ENCODE results near the gene MED25.
A peak's percentile ranks its signal among the peaks of the same experiment; 100 is the strongest.

Gene MED25

GRCh38 chr19:49817964-49818648, at the start of gene MED25:
Gene MED25, plus strand, starts transcription at chr19:49818289. Its CDS starts 53 bp downstream, at chr19:49818342.
- DNase-seq = peak; percentile 39

- no peak for DNase-seq
Observed at GRCh38 chr19:49770529-49770928, 47.6 kb upstream of the MED25 start.

- no peak for DNase-seq
Observed at GRCh38 chr19:49771674-49772139, 46.4 kb upstream of the MED25 start.

GRCh38 chr19:49772850-49773432, 45.1 kb upstream of the MED25 start:
- no peak for DNase-seq

GRCh38 chr19:49773663-49774350, 44.3 kb upstream of the MED25 start:
- no peak for DNase-seq

GRCh38 chr19:49774969-49775368, 43.1 kb upstream of the MED25 start:
- no peak for DNase-seq

GRCh38 chr19:49775742-49776370, 42.2 kb upstream of the MED25 start:
- DNase-seq = no peak

- no peak for DNase-seq
Observed at GRCh38 chr19:49776371-49776764, 41.7 kb upstream of the MED25 start.

- no peak for DNase-seq
Observed at GRCh38 chr19:49779731-49780555, 38.1 kb upstream of the MED25 start.

GRCh38 chr19:49780861-49781260, 37.2 kb upstream of the MED25 start:
- no peak for DNase-seq

GRCh38 chr19:49781394-49781793, 36.7 kb upstream of the MED25 start:
- DNase-seq = no peak

- no peak for DNase-seq
Observed at GRCh38 chr19:49782515-49782914, 35.6 kb upstream of the MED25 start.

- no peak for DNase-seq
Observed at GRCh38 chr19:49786376-49786820, 31.7 kb upstream of the MED25 start.

- DNase-seq = no peak
Observed at GRCh38 chr19:49787746-49788145, 30.3 kb upstream of the MED25 start.

- DNase-seq = no peak
Observed at GRCh38 chr19:49788857-49789256, 29.2 kb upstream of the MED25 start.

- no peak for DNase-seq
Observed at GRCh38 chr19:49790866-49791265, 27.2 kb upstream of the MED25 start.

GRCh38 chr19:49791776-49792445, 26.2 kb upstream of the MED25 start:
- no peak for DNase-seq

- DNase-seq = no peak
Observed at GRCh38 chr19:49792829-49793560, 25.1 kb upstream of the MED25 start.

- DNase-seq = no peak
Observed at GRCh38 chr19:49793561-49793840, 24.6 kb upstream of the MED25 start.

- no peak for DNase-seq
Observed at GRCh38 chr19:49795615-49796014, 22.5 kb upstream of the MED25 start.

- DNase-seq = no peak
Observed at GRCh38 chr19:49798574-49798973, 19.5 kb upstream of the MED25 start.

Measured in cortex of kidney (tissue), 1 donor.